Skin epidermis (tissue), 12 donors: ENCODE measurements around the gene ELF5.
A peak's percentile ranks its signal among the peaks of the same experiment; 100 is the strongest.

Experiments used
- H3K27ac ChIP-seq, 21 experiments: fragments of 200-600 bp; sonication (generic) in 11 of 21; one replicate each; pipeline ENCODE4 v1.5.0; 2020; ENCODE audit warnings: mild to moderate bottlenecking in 3 of 21, inconsistent platforms in 2 of 21, moderate library complexity in 2 of 21
- H3K4me3 ChIP-seq, 7 experiments: fragments of 200-600 bp; sonication (generic) in 2 of 7; one replicate each; pipeline ENCODE4 v1.5.0; 2020; ENCODE audit warnings: inconsistent platforms in 2 of 7, mild to moderate bottlenecking in 2 of 7, moderate library complexity in 1 of 7

ELF5 gene

GRCh38 chr11:34495724-34496377, 17.7 kb downstream of the ELF5 start:
- Histone ChIP-seq H3K4me3 (no peak overlapping the region), H3K27ac (peak overlapping the region in 1 of 21 experiments; percentile 62)

GRCh38 chr11:34495239-34495723, 18.3 kb downstream of the ELF5 start:
- no peak overlapping the region for H3K4me3 ChIP-seq
- H3K27ac ChIP-seq = peak overlapping the region in 1 of 21 experiments; percentile 62

GRCh38 chr11:34493926-34494595, 19.5 kb downstream of the ELF5 start:
- no peak overlapping the region for H3K4me3 ChIP-seq
- no peak overlapping the region for H3K27ac ChIP-seq

GRCh38 chr11:34493468-34493867, 20.1 kb downstream of the ELF5 start:
- no peak overlapping the region for H3K27ac ChIP-seq
- H3K4me3 ChIP-seq = no peak overlapping the region

GRCh38 chr11:34492806-34493414, 20.7 kb downstream of the ELF5 start:
- Histone ChIP-seq H3K4me3 (no peak overlapping the region), H3K27ac (no peak overlapping the region)

- H3K27ac ChIP-seq = no peak overlapping the region
- H3K4me3 ChIP-seq = no peak overlapping the region
Observed at GRCh38 chr11:34490304-34490703, 23.3 kb downstream of the ELF5 start.

- H3K4me3 ChIP-seq = no peak overlapping the region
Observed at GRCh38 chr11:34488855-34489557, 24.6 kb downstream of the ELF5 start.

GRCh38 chr11:34487430-34487829, 26.2 kb downstream of the ELF5 start:
- Histone ChIP-seq H3K27ac (no peak overlapping the region), H3K4me3 (no peak overlapping the region)

More at GRCh38 chr11:34488855-34489557, 24.6 kb downstream of the ELF5 start:
- H3K27ac ChIP-seq = no peak overlapping the region

- H3K4me3 ChIP-seq = no peak overlapping the region
- H3K27ac ChIP-seq = no peak overlapping the region
Observed at GRCh38 chr11:34483106-34483874, 30.3 kb downstream of the ELF5 start.

- Histone ChIP-seq H3K27ac (no peak overlapping the region), H3K4me3 (no peak overlapping the region)
Observed at GRCh38 chr11:34481307-34481706, 32.3 kb downstream of the ELF5 start.

- Histone ChIP-seq H3K27ac (no peak overlapping the region), H3K4me3 (no peak overlapping the region)
Observed at GRCh38 chr11:34480314-34480713, 33.3 kb downstream of the ELF5 start.

- H3K27ac ChIP-seq = no peak overlapping the region
- H3K4me3 ChIP-seq = no peak overlapping the region
Observed at GRCh38 chr11:34478845-34479663, 34.5 kb downstream of the ELF5 start.

GRCh38 chr11:34476849-34477248, 36.7 kb downstream of the ELF5 start:
- Histone ChIP-seq H3K27ac (no peak overlapping the region), H3K4me3 (no peak overlapping the region)

GRCh38 chr11:34475656-34476055, 37.9 kb downstream of the ELF5 start:
- no peak overlapping the region for H3K4me3 ChIP-seq
- H3K27ac ChIP-seq = no peak overlapping the region

GRCh38 chr11:34473603-34474169, 39.9 kb downstream of the ELF5 start:
- no peak overlapping the region for H3K27ac ChIP-seq
- no peak overlapping the region for H3K4me3 ChIP-seq

- no peak overlapping the region for H3K27ac ChIP-seq
- no peak overlapping the region for H3K4me3 ChIP-seq
Observed at GRCh38 chr11:34468209-34468841, 45.3 kb downstream of the ELF5 start.

- no peak overlapping the region for H3K4me3 ChIP-seq
Observed at GRCh38 chr11:34466802-34467488, 46.6 kb downstream of the ELF5 start.

More at GRCh38 chr11:34466802-34467488, 46.6 kb downstream of the ELF5 start:
- H3K27ac ChIP-seq = no peak overlapping the region
